ENCODE measurements around the gene PPP2R1B.

Gene PPP2R1B

GRCh38 chr11:111745719-111746504 lies 20.3 kb downstream of the PPP2R1B start:
- DNase-seq = no peak

GRCh38 chr11:111743700-111744099 lies 22.5 kb downstream of the PPP2R1B start:
- DNase-seq = no peak

- no peak for DNase-seq
These were observed 24.4 kb downstream of the PPP2R1B start for GRCh38 chr11:111741751-111742150.

GRCh38 chr11:111739299-111739698 lies 26.9 kb downstream of the PPP2R1B start:
- DNase-seq = no peak

GRCh38 chr11:111737444-111738210 lies 28.6 kb downstream of the PPP2R1B start:
- no peak for DNase-seq

GRCh38 chr11:111736621-111737443 lies 29.4 kb downstream of the PPP2R1B start:
- no peak for DNase-seq

- no peak for DNase-seq
These were observed 30.0 kb downstream of the PPP2R1B start for GRCh38 chr11:111736181-111736590.

- no peak for DNase-seq
These were observed 30.7 kb downstream of the PPP2R1B start for GRCh38 chr11:111735262-111736116.

GRCh38 chr11:111734954-111735261 lies 31.3 kb downstream of the PPP2R1B start:
- DNase-seq = no peak

- DNase-seq = no peak
These were observed 31.9 kb downstream of the PPP2R1B start for GRCh38 chr11:111734101-111734953.

GRCh38 chr11:111733611-111734088 lies 32.5 kb downstream of the PPP2R1B start:
- no peak for DNase-seq

- no peak for DNase-seq
These were observed 33.2 kb downstream of the PPP2R1B start for GRCh38 chr11:111733016-111733415.

GRCh38 chr11:111731821-111732220 lies 34.4 kb downstream of the PPP2R1B start:
- no peak for DNase-seq

- DNase-seq = no peak
These were observed 35.2 kb downstream of the PPP2R1B start for GRCh38 chr11:111730871-111731591.

GRCh38 chr11:111729831-111730311 lies 36.3 kb downstream of the PPP2R1B start:
- DNase-seq = no peak

GRCh38 chr11:111729071-111729830 lies 36.9 kb downstream of the PPP2R1B start:
- no peak for DNase-seq

GRCh38 chr11:111727431-111727830 lies 38.8 kb downstream of the PPP2R1B start:
- DNase-seq = no peak

GRCh38 chr11:111726301-111726713 lies 39.9 kb downstream of the PPP2R1B start:
- DNase-seq = no peak

- DNase-seq = no peak
These were observed 40.6 kb downstream of the PPP2R1B start for GRCh38 chr11:111725621-111726020.
